Fibroblast of the aortic adventitia (primary cell): ENCODE results near the gene AREL1. TPM values are rescaled to one million over a fixed set of nuclear protein-coding genes. Genes with fewer than 3 reads are reported as not detected.

ENCODE experiments used
- DNase-seq: peaks from one replicate; pipeline ENCODE4 v3.0.0-alpha.2; 2010; ENCODE audit warnings: low read depth
- H3K4me3 ChIP-seq: 2 replicates; pipeline ENCODE4 v1.5.1; 2011; ENCODE audit warnings: low read depth, mild to moderate bottlenecking, control low read depth, low read length, moderate library complexity
- total RNA-seq: library from RNA; depleted of rRNA; stranded (reverse); fragments of >200 nt; gene quantifications from 2 replicates; pipeline ENCODE4 v1.2.3, GENCODE V29; 2012; ENCODE audit warnings: low replicate concordance
- TF ChIP-seq, protein P1 (sequence below): IDR thresholded peaks from 2 replicates; pipeline ENCODE4 v1.5.1; 2011; ENCODE audit warnings: mild to moderate bottlenecking, low read length, control low read depth, inconsistent platforms; ENCODE audit not compliant: insufficient read depth

Gene AREL1
- total RNA-seq, 1 donor: 27.1 TPM

DNA sequence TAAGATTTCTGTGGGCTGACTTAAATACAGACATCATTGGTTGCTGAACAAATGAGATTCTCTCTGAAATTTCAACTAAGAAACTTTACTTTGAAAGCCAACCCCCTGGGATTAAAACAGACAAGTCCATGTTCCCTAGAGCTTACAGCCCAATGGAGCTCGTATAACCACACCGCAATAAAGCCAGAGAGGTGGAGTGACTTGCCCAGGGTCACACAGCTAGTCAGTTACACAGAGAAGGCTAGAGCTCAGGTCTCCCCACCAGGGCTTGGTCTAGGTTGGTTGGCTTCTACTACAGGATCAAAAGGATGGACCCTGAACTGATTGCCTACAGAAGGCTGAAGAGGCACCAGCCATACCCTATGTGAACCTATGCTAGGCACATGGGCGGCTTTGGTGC lies 92.0 kb downstream of the AREL1 start:
- DNase-seq: no peak
- no peak overlapping the region for H3K4me3 ChIP-seq
- TF ChIP-seq, protein P1, sequence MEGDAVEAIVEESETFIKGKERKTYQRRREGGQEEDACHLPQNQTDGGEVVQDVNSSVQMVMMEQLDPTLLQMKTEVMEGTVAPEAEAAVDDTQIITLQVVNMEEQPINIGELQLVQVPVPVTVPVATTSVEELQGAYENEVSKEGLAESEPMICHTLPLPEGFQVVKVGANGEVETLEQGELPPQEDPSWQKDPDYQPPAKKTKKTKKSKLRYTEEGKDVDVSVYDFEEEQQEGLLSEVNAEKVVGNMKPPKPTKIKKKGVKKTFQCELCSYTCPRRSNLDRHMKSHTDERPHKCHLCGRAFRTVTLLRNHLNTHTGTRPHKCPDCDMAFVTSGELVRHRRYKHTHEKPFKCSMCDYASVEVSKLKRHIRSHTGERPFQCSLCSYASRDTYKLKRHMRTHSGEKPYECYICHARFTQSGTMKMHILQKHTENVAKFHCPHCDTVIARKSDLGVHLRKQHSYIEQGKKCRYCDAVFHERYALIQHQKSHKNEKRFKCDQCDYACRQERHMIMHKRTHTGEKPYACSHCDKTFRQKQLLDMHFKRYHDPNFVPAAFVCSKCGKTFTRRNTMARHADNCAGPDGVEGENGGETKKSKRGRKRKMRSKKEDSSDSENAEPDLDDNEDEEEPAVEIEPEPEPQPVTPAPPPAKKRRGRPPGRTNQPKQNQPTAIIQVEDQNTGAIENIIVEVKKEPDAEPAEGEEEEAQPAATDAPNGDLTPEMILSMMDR: no peak

DNA sequence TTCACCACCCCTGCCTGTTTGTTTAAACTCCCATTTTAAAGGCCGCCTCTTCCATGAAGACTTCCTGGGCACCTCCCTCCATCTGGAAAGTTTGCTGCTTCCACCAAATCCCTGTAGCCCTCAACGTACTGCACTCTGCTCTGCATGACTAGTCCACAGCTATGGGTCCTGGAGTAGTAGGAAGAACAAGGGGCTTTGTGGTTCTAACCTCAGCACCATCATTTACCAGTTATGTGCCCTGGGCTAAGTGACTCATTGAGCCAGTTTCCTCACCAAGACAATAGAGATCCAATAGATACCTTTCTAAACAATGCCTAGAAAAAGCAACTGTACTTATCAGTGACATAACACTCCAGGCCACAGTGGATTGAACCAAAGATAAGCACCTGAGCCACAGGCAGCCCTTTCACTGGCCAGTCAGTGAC lies 92.4 kb downstream of the AREL1 start:
- H3K4me3 ChIP-seq: no peak overlapping the region
- peak; percentile 95 for DNase-seq
- TF ChIP-seq, protein P1: no peak

DNA sequence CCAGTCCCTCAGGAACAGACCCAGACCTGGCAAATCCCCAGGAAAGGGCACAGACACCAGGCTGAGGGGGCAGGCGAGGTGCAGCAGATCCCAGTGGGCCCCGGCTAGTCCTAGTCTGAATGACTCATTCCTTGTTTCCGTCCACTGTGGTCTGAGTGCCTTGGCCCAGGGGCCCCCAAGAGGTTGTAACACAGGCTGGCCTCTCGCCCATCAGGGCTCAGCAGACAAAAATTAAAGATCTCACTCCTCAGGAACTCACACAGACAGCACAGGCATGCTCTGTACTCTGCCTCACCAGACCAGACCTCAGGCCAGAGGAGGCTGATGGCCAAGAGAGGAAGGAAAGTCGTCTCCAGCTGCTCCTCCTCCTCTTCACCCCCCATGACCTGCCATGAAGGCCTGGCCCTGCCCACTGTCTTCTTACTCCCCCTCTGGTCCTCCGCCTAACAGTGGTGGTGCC lies 93.2 kb downstream of the AREL1 start:
- TF ChIP-seq, protein P1: no peak
- DNase-seq: peak; percentile 99
- no peak overlapping the region for H3K4me3 ChIP-seq

DNA sequence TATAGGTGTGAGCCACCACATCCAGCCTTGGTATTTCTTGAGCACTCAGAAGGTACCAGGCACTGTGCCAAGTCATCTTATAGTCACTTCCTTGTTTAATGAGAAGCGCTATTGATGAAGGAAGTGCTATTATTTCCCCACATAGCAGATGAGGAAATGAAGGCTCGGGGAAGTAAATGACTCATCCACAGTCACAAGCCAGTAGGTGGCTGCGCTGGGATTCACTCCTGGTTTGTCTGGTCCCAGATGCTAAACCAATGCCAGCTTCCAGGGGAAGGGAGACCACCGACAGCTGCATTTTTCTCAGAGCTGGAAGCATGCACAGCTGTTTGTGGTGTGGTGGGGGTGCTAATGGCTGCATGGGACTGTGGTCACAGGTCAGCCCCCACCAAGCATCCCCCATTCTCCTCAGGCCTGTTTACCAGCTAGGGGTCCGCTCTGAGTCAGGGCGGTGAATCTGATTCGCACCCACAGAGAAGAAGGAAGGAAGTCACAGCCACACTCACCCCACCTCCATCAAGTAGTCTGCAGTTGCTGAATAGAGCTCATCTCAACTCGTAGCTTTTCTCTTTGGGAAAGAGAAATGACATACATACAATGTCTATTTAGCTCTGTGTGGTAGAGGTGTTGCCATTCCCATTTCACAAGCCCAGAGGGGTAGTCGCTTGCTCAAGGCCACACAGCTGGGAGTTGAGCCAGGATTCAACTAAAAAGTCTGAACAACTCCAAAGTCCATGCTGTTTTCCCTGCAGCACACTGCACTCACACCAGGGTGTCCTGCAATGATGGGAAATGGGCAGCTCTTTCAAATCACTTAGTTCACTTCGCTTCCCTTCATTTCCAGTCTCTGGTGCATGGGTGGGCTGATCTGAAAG lies 94.6 kb downstream of the AREL1 start:
- DNase-seq: peak; percentile 58
- TF ChIP-seq, protein P1: no peak
- H3K4me3 ChIP-seq: no peak overlapping the region

DNA sequence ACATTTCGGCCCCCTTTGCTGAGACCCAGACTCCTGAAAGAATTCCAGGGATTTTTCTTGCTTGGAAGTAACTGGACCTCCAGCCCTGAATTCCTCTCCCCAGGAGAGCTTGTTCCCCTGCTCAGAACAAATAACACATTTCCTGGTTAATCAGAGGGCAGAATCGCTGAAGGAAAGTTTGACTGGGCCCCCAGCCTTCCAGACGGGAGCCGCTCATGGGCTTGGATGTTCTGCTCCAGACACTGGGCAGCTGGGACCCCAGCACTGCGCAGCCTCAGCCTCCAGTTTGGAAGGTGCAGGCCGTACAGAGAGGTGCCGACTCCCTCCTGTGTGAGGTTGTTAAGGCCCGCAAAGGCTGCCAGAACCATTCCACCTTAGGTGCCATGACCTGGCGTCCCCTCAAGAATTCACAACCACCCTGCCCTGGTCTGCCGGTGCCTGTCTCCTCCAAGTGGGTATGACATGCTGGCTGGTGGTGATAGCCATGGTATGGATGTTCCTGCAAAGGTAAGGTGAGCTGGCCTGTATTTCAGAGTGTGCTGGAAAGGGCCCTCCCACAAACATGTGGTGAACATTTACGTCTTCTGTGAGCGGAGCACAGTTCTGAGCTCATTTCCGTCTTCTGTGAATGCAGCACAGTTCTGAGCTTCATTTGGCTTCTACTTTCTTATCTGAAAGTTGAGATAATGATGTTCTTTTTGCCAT lies 95.7 kb downstream of the AREL1 start:
- no peak overlapping the region for H3K4me3 ChIP-seq
- TF ChIP-seq, protein P1: no peak
- peak; percentile 40 for DNase-seq

DNA sequence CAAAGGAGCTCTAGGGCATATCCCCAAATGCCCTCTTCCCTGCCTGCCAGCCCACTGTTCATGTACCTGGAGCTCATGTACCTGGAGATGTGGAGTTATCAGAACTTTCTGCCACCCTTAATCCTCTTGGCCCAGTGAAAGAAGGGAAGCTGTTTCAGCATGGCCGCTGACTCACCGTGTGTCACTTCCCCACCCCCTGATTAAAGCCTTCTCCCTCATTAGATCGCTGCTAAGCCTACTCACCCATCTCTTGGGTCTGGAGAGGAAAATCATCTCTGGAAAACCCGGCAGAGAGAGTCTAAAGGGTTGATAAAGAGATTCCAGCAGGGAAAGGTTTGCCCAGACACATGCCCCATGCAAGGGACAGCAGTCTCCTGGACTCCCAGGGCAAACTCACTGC lies 96.4 kb downstream of the AREL1 start:
- TF ChIP-seq, protein P1: no peak
- peak overlapping the region; percentile 37 for H3K4me3 ChIP-seq
- DNase-seq: peak; percentile 83
